GM18526 (cell line): ENCODE results near the gene ANKDD1B.
A peak's percentile ranks its signal among the peaks of the same experiment; 100 is the strongest.

Experiments
- POLR2A ChIP-seq: IDR thresholded peaks from 3 replicates; pipeline ENCODE4 v1.6.1; 2011; ENCODE audit not compliant: insufficient read length; ENCODE audit errors: extremely low read depth

The ANKDD1B gene

GRCh38 chr5:75611311-75612225 lies at the start of gene ANKDD1B:
TSS of gene ANKDD1B (plus strand) at chr5:75611453. CDS start at chr5:75611635, 182 bp downstream.
- peak; percentile 15 for TF ChIP-seq POLR2A

GRCh38 chr5:75566710-75567309 lies 44.4 kb upstream of the ANKDD1B start:
- no peak for TF ChIP-seq POLR2A

DNA sequence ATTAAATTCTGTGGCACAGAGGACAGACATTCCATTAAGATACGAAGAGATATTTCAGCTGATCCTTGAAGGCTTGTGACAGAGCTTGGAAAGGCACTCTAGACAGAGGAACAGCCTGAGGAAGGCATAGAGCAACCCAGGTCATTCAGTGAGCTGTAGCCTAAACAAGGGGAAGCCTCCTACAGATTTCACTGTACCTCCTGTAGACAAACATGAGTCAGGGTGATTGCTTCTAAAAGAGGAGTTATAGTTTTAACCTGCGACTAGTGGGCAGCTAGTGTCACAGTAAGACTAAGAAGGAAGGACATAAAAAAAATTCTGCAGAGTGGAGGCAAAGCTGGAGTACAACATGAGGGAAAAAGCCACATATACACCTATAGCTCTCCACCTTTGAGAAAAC lies 43.5 kb upstream of the ANKDD1B start:
- TF ChIP-seq POLR2A: no peak

DNA sequence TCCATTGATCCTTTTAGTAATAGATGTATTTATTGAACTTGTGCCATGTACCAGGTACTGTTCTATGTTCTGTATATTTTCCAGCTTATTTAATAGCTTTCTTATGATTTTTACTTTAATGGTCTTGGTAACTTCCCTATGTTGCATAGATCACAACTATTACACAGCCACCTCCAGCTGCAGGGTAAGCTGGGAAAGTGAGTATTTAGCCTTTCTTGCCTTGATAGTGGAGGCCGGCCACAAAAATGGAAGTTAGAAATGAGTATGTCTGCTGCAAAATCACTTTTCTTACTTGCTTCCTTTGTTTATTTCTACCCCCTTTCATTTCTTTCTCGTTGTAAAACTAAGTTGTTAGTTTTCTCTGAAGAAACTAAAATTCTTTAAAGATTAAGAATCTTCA lies 43.1 kb upstream of the ANKDD1B start:
- TF ChIP-seq POLR2A: no peak

- TF ChIP-seq POLR2A: no peak
Observed at GRCh38 chr5:75571547-75571946, 39.7 kb upstream of the ANKDD1B start.

DNA sequence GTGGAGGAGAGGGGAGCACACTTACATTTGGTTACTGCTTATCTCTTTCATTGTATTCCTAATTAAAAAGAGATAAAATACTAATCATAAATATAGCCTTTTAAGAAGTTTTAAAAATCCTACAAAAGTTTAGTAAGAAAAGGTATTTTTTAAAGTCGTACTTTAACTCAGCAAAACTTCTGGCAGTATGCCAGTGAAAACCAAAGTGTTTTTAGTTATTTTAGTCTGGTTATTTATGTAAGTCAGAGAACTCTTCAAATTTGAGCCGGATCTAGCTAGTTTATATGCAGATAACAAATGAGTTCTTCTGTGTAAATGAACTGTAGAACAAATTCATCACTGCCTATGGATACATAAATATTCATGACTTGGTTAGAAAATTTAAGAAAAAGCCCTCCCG lies 36.5 kb upstream of the ANKDD1B start:
- TF ChIP-seq POLR2A: no peak

DNA sequence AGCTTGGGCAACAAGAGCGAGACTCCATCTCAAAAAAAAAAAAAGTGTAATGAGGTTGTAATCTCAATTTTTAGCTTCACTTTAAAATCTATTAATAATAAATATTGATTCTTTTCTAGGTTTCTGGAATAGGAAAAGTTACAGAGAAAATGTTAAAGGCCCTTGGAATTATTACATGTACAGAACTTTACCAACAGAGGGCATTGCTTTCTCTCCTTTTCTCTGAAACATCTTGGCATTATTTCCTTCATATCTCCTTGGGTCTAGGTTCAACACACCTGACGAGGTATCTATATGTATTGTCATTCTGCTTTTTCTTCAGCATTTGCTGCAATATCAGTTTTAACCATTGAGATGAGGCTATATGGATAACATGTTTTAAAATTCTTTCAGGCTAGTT lies 26.6 kb upstream of the ANKDD1B start:
- TF ChIP-seq POLR2A: no peak

GRCh38 chr5:75588666-75589065 lies 22.6 kb upstream of the ANKDD1B start:
- no peak for TF ChIP-seq POLR2A

- TF ChIP-seq POLR2A: no peak
Observed at GRCh38 chr5:75600535-75600934, 10.7 kb upstream of the ANKDD1B start.

- TF ChIP-seq POLR2A: no peak
Observed at GRCh38 chr5:75601567-75601966, 9.7 kb upstream of the ANKDD1B start.

GRCh38 chr5:75601996-75602395 lies 9.3 kb upstream of the ANKDD1B start:
- TF ChIP-seq POLR2A: no peak

DNA sequence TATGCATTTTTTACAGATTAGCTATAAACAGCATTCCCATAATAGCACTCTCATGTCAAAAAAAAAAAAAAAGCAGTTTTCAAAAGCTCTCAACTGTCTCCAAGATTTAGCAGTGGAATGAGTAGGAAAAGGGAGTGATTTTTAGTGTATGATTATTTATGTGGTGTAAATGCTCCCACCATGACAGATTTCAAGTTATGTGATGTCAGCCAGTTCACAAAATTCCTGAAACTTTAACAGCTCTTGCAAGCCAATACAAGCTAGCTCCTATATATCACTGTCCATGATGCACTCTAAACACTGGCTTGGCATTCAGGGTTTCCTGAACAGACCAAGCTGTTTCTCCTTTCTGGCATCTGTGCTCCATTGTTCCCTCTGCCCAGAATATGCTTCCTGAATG lies 7.9 kb upstream of the ANKDD1B start:
- TF ChIP-seq POLR2A: no peak

GRCh38 chr5:75603821-75604220 lies 7.4 kb upstream of the ANKDD1B start:
- TF ChIP-seq POLR2A: no peak

GRCh38 chr5:75608870-75609269 lies 2.4 kb upstream of the ANKDD1B start:
- no peak for TF ChIP-seq POLR2A

GRCh38 chr5:75610201-75610600 lies 1.1 kb upstream of the ANKDD1B start:
- no peak for TF ChIP-seq POLR2A

DNA sequence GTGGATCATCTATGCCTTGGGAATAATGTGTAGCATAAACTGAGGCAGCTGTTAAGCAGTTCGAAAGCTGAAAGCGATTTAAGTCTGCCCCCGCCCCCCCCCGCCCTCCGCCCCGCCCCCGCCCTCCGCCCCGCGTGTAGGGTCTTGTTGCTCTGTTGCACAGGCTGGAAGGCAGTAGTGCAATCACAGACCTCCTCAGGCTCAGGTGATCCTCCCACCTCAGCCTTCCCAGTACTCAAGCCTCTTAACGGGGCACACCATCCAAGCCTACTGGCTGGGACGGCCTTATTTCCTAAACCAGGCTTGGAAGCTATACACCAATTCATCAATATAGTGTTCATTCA lies 945 bp downstream of the ANKDD1B start:
- TF ChIP-seq POLR2A: no peak

DNA sequence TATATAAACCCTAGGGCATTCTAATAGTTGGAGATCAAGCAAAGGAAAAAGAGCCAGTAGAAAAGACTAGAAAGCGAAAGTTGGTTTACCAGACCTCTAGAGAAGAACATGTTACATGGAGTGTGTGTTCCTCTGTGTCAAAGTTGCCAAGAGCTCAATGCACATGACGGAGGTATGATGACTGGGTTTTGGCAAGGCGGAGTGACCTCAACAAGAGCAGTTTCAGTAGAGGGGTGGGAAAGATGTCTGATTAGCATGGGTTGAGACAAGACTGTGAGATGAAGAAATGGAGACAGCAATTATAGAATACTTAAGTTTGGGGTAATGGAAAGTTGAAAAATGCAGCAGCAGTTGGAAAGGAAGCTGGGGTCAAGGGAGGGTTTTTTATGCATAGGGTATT lies 1.6 kb downstream of the ANKDD1B start:
- no peak for TF ChIP-seq POLR2A
